GM18520 (cell line): Measurements from ENCODE around the gene ARHGEF26.
"Not testable (repeated sequence)": the region's sequence is repeated elsewhere in the genome, so short reads cannot be mapped to it uniquely, and the experiment has no call there.

Experiments
- ATAC-seq: cut with Tn5 transposase; IDR thresholded peaks from one replicate; pipeline ENCODE4 v1.9.1; 2021; ENCODE audit not compliant: unreplicated experiment

The ARHGEF26 gene

GRCh38 chr3:154120961-154121700 is at the start of gene ARHGEF26:
Gene ARHGEF26 (plus strand): TSS chr3:154121390. CDS start chr3:154121993, 603 bp downstream.
- ATAC-seq = no peak

- ATAC-seq = no peak
These were observed 46.2 kb upstream of the ARHGEF26 start for GRCh38 chr3:154074966-154075365.

- ATAC-seq = no peak
These were observed 42.5 kb upstream of the ARHGEF26 start for GRCh38 chr3:154078672-154079071.

GRCh38 chr3:154081305-154081704 is 39.9 kb upstream of the ARHGEF26 start:
- no peak for ATAC-seq

- no peak for ATAC-seq
These were observed 36.1 kb upstream of the ARHGEF26 start for GRCh38 chr3:154085071-154085470.

GRCh38 chr3:154085799-154086198 is 35.4 kb upstream of the ARHGEF26 start:
- no peak for ATAC-seq

GRCh38 chr3:154086286-154086685 is 34.9 kb upstream of the ARHGEF26 start:
- no peak for ATAC-seq

- not testable (repeated sequence) for ATAC-seq
These were observed 33.3 kb upstream of the ARHGEF26 start for GRCh38 chr3:154087756-154088480.

- ATAC-seq = no peak
These were observed 31.5 kb upstream of the ARHGEF26 start for GRCh38 chr3:154089421-154090420.

- no peak for ATAC-seq
These were observed 27.1 kb upstream of the ARHGEF26 start for GRCh38 chr3:154094051-154094450.

GRCh38 chr3:154095832-154096421 is 25.3 kb upstream of the ARHGEF26 start:
- no peak for ATAC-seq

GRCh38 chr3:154098376-154098775 is 22.8 kb upstream of the ARHGEF26 start:
- ATAC-seq = no peak

- no peak for ATAC-seq
These were observed 20.6 kb upstream of the ARHGEF26 start for GRCh38 chr3:154100556-154100955.

- ATAC-seq = no peak
These were observed 19.9 kb upstream of the ARHGEF26 start for GRCh38 chr3:154101250-154101649.

GRCh38 chr3:154102225-154102624 is 19.0 kb upstream of the ARHGEF26 start:
- ATAC-seq = no peak

GRCh38 chr3:154105218-154105975 is 15.8 kb upstream of the ARHGEF26 start:
- ATAC-seq = no peak

- ATAC-seq = no peak
These were observed 9.7 kb upstream of the ARHGEF26 start for GRCh38 chr3:154111365-154111935.

- ATAC-seq = no peak
These were observed 8.9 kb upstream of the ARHGEF26 start for GRCh38 chr3:154112146-154112852.

GRCh38 chr3:154113609-154114008 is 7.6 kb upstream of the ARHGEF26 start:
- ATAC-seq = no peak
